Esophagus muscularis mucosa (tissue), 4 donors: ENCODE measurements around the gene IKZF3.

Source experiments
- EP300 ChIP-seq: sonication (generic); formaldehyde crosslinking; IDR thresholded peaks from one replicate; pipeline ENCODE4 v1.6.1; 2017; ENCODE audit warnings: antibody characterized with exemption
- POLR2A ChIP-seq: fragments of 450-650 bp; IDR thresholded peaks from one replicate; pipeline ENCODE4 v1.6.1; 2017; ENCODE audit warnings: antibody characterized with exemption, moderate library complexity, mild to moderate bottlenecking, low read depth
- TF ChIP-seq, protein P1 (sequence below), 3 experiments: fragments of 200-600 bp in 2 of 3; fragments of 450-650 bp in 1 of 3; sonication (generic) in 2 of 3; IDR thresholded peaks; one replicate each; pipeline ENCODE4 v1.5.1; 2017 to 2019; ENCODE audit warnings: antibody characterized with exemption in 3 of 3, mild to moderate bottlenecking in 2 of 3, moderate library complexity in 1 of 3

DNA sequence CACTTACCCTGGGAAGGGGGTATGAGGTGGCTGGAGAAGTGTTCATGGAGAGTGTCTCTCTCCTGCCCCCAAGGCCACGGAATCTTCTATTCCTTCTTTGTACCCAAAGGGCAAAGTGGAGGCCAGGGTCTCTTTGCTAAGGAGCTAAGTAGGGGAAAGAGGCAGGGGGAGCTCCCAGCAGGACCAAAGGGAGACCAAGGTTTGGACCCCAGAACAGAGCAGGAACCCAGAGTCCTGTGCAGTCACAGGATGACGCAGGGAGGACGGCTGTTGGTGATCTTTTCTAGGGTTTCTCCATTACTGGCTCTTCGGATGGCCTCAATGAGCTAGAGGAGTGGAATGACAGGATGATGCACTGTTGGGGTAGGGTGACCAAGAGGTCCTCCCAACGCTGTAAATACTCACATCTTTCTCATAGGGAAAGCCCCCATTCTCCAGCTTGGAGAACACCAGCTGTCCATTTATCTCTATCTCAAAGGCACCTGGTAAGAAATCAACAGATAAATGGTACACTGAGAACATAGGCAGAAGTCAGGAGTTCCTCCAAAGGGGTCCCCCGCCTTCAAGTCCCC lies 134.7 kb downstream of the IKZF3 start:
- TF ChIP-seq EP300 = no peak
- no peak for TF ChIP-seq POLR2A
- TF ChIP-seq, protein P1, sequence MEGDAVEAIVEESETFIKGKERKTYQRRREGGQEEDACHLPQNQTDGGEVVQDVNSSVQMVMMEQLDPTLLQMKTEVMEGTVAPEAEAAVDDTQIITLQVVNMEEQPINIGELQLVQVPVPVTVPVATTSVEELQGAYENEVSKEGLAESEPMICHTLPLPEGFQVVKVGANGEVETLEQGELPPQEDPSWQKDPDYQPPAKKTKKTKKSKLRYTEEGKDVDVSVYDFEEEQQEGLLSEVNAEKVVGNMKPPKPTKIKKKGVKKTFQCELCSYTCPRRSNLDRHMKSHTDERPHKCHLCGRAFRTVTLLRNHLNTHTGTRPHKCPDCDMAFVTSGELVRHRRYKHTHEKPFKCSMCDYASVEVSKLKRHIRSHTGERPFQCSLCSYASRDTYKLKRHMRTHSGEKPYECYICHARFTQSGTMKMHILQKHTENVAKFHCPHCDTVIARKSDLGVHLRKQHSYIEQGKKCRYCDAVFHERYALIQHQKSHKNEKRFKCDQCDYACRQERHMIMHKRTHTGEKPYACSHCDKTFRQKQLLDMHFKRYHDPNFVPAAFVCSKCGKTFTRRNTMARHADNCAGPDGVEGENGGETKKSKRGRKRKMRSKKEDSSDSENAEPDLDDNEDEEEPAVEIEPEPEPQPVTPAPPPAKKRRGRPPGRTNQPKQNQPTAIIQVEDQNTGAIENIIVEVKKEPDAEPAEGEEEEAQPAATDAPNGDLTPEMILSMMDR (IDR thresholded peaks at IDR 0.05) = no peak
